Right ventricle myocardium inferior (tissue), 1 donor: ENCODE measurements around the gene OR8K3. TPM values are rescaled to one million over a fixed set of nuclear protein-coding genes. Genes with fewer than 3 reads are reported as not detected.

Source experiments
- ATAC-seq: fragments of 200-7000 bp; cut with Tn5 transposase; one replicate; pipeline ENCODE4 v1.9.1; 2020; ENCODE audit warnings: mild to moderate bottlenecking, moderate library complexity
- DNase-seq: peaks from one replicate; pipeline ENCODE4 v3.0.0; 2021; ENCODE audit errors: missing footprints
- intact Hi-C: fragments of 100-400 bp; cut with DNase I; formaldehyde crosslinking; loops from one replicate; pipeline ENCODE4 v1.11.0; 2022
- long read RNA-seq: library from polyadenylated mRNA; unstranded; transcript quantifications from one replicate; pipeline ENCODE4 v2.0.0, GENCODE V29; 2021
- total RNA-seq: library from RNA; stranded (reverse); fragmentation: NEBNext Ultra II Directional; extraction: Animal tissue kit (Norgen Biotek cat#: 25700); gene quantifications from one replicate; pipeline ENCODE4 v1.2.1, GENCODE V29; 2021
- donor health status: DM: no; HTN: yes; CAD: no; lungs with severe emphysema.

Gene OR8K3
- not detected for total RNA-seq
- long read RNA-seq: 0 reads

DNA sequence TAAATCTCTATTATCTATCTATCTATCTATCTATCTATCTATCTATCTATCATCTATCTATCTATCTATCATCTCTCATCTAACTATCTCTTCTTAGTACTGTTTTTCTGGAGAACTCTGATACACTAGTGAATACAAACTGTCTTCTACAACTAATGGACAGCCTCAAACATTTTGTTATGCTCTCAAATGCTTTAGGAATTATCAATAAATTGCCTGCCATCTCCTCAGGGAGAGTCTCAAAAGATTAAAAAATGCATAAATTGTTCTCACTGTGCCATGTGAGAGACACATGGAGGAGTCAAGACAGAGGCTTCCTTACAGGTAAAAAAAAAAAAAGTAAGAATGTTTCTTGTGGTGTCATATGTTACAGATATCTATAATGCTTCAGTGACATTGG is at the start of gene OR8K3:
TSS of gene OR8K3 (plus strand) at position 301 of the 400 bp plus-strand sequence. CDS start 3,163 bp downstream, outside the sequence.
- DNase-seq: no peak
- intact Hi-C loops: no loop called here
- no peak for ATAC-seq

DNA sequence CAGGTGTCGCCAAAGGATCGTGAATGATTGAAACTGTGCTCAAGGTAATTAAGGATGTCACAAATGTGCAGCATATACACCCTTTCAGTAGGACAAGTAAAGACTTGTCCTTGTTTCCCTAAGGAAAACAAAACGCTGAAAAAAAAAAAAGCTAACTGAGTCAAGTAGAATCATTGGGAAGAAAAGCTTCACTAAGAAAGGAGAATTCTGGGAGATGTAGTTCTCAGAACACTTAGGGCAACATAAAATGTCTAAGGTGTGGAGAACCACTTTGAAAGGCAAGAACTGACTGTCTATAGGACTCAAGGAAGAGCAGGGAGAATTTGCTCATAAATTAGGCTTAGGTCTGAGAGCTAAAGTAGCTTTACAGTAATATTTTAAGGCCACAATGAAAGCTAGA is 43.9 kb upstream of the OR8K3 start:
- no peak for DNase-seq
- intact Hi-C loops: no loop called here

DNA sequence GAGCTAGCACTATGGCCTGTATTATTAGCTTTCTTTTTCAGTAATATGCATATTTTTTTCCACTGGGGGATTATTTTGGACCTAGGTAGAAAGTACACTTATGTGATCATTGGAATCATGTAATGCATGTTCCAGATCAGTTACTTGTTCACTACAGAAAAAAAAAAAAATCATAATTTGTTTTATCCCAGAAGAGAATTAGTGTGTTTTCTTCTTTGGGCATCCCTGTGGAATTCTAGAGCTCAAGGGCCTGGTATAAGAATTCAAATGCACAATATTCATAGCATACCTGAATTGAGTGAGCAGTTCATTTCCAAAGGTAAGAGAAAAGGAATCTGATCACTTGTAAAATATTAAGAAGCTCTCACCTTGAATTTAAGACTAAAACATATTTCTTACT is 41.1 kb upstream of the OR8K3 start, which contains the start of gene OR5T1:
TSS of gene OR5T1 (plus strand) at position 301 of the 400 bp plus-strand sequence. CDS start 1,485 bp downstream, outside the sequence.
- no peak for DNase-seq
- ATAC-seq: no peak
- intact Hi-C loops: no loop called here

More for the DNA sequence above, 43.9 kb upstream of the OR8K3 start:
- ATAC-seq: no peak

GRCh38 chr11:56292154-56292553 is 22.8 kb upstream of the OR8K3 start, which contains the start of gene OR8H1:
Gene OR8H1 (minus strand): TSS chr11:56292254. CDS start chr11:56291062, 1,192 bp downstream.
- DNase-seq: no peak
- intact Hi-C loops: no loop called here
- ATAC-seq: no peak

- ATAC-seq (no peak), DNase-seq (no peak)
- intact Hi-C loops: no loop called here
Measured at GRCh38 chr11:56296898-56297297, 18.0 kb upstream of the OR8K3 start.

- ATAC-seq (no peak), DNase-seq (no peak)
- intact Hi-C loops: no loop called here
Measured at GRCh38 chr11:56307836-56308235, 7.1 kb upstream of the OR8K3 start.

DNA sequence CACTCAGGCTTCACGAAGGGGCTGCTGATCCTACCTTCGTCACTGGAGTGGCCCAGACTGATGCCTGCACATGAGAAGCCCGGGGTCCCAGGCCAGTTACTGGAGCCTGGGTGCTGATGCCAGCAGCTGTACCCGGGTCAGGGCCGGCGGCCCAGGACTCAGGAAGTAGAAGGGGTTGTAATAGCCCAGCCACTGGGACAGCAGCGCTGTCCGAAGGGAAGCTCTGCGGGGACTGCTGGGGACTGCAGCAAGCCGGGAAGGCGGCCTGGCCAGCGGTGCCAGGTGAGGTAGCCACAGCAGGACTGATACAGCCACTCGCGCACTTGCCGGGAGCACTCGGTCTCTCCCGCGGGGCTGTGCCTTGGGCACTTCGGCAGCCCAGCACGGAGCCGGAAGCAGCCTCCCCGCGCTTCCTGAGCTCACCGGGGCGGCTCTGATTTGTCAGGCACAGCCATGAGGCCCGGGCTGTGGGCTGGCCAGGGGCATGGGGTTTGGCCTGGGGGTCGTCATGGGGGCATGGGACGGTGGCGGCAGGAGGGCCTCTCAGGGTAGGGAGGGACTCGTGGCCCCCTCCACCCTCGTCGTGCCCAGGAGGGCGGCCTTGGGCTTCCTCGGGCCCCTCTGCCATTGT is 17.0 kb downstream of the OR8K3 start:
- intact Hi-C loops: no loop called here
- ATAC-seq (no peak), DNase-seq (peak; percentile 62)

- DNase-seq: no peak
- ATAC-seq: no peak
- intact Hi-C loops: no loop called here
Measured at GRCh38 chr11:56333156-56333555, 18.2 kb downstream of the OR8K3 start.

DNA sequence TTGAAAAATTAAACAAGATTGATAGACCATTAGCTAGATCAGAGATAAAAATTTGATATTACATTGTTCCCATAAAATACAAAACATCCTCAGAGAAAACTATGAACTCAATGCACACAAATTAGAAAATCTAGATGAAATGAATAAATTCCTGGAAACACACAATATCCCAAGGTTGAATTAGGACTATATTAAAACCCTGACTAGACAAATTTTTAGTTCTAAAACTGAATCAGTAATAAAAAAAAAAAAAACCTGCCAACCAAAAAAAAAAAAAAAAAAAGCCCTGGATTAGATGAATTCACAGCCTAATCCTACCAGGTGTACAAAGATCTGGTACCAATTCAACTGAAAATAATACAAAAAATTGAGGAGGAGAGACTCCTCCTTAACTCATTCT is 25.3 kb downstream of the OR8K3 start:
- no peak for ATAC-seq
- intact Hi-C loops: no loop called here
- no peak for DNase-seq

- no peak for ATAC-seq
- no peak for DNase-seq
- intact Hi-C loops: no loop called here
Measured at GRCh38 chr11:56345739-56346138, 30.8 kb downstream of the OR8K3 start, which contains the start of gene OR8K1. Gene OR8K1 (plus strand): TSS chr11:56346039. CDS start chr11:56346039, 0 bp downstream.

DNA sequence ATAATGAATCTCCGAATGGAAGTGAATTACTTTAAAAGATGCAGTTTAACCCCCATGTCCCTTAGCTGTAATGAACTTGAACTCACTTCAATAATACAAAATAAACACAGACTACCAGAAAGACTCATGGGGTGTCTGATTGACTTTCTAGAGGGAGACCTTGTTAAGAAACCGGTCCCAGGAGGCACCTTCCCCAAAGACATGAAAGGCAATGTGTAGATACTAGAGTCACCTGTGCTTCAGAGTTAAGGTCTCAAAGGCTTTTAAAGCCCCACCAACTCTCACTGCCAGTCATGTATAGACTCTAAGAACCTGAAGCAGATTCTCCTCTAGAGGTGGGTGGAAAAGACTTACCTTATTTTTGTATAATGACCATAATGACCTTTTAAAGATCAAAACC is 39.0 kb downstream of the OR8K3 start, which contains the start of gene OR8J1:
TSS of gene OR8J1 (plus strand) at position 301 of the 400 bp plus-strand sequence. CDS start 5,956 bp downstream, outside the sequence.
- ATAC-seq: no peak
- no peak for DNase-seq
- intact Hi-C loops: no loop called here

Other genes starting within 250 kb of the OR8K3 start
- not detected for gene OR8I2, start 221.8 kb upstream of the OR8K3 start, total RNA-seq
- not detected for gene OR8H2, start 211.5 kb upstream of the OR8K3 start, total RNA-seq
- not detected for gene OR8H3, start 192.8 kb upstream of the OR8K3 start, total RNA-seq
- not detected for gene OR8J3, start 174.9 kb upstream of the OR8K3 start, total RNA-seq
- not detected for gene OR8K5, start 154.8 kb upstream of the OR8K3 start, total RNA-seq
- not detected for gene OR5J2, start 138.5 kb upstream of the OR8K3 start, total RNA-seq
- not detected for gene OR5T2, start 80.9 kb upstream of the OR8K3 start, total RNA-seq
- not detected for gene OR5T3, start 62.9 kb upstream of the OR8K3 start, total RNA-seq
- not detected for gene OR5T1, start 41.0 kb upstream of the OR8K3 start, total RNA-seq
- not detected for gene OR8H1, start 22.9 kb upstream of the OR8K3 start, total RNA-seq
- not detected for gene OR8K1, start 30.9 kb downstream of the OR8K3 start, total RNA-seq
- not detected for gene OR8J1, start 39.1 kb downstream of the OR8K3 start, total RNA-seq
- not detected for gene OR8U1, start 60.5 kb downstream of the OR8K3 start, total RNA-seq
- not detected for gene OR5AL1, start 97.6 kb downstream of the OR8K3 start, total RNA-seq
- not detected for gene OR5M3, start 158.2 kb downstream of the OR8K3 start, total RNA-seq
- not detected for gene OR5M8, start 176.2 kb downstream of the OR8K3 start, total RNA-seq
- not detected for gene OR5M11, start 228.1 kb downstream of the OR8K3 start, total RNA-seq